HepG2 (cell line): ENCODE results near the gene CPXM1. TPM values are rescaled to one million over a fixed set of nuclear protein-coding genes. Genes with fewer than 3 reads are reported as not detected.
A peak's percentile ranks its signal among the peaks of the same experiment; 100 is the strongest.

ENCODE experiments used
- FOXA3 ChIP-seq: IDR thresholded peaks from 2 replicates; pipeline ENCODE4 v1.6.1; 2016; ENCODE audit warnings: missing genetic modification reagents, missing compliant biosample characterization
- GATAD2A ChIP-seq: IDR thresholded peaks from 2 replicates; pipeline ENCODE4 v1.6.1; 2016
- MAFK ChIP-seq, 2 experiments: IDR thresholded peaks in 1 of 2; conservative IDR thresholded peaks in 1 of 2; 2 replicates each; pipeline ENCODE4 v1.6.1; 2011; ENCODE audit warnings: improper control_type of control experiment in 2 of 2, low read length in 2 of 2
- ZFP62 ChIP-seq: sonication (generic); formaldehyde crosslinking; IDR thresholded peaks from 2 replicates; pipeline ENCODE4 v1.4.0; 2020; ENCODE audit warnings: missing genetic modification reagents
- ZNF335 ChIP-seq: sonication (generic); formaldehyde crosslinking; IDR thresholded peaks from 2 replicates; pipeline ENCODE4 v1.4.0; 2020; ENCODE audit warnings: missing genetic modification reagents
- ZNF614 ChIP-seq: IDR thresholded peaks from 2 replicates; pipeline ENCODE4 v1.6.1; 2018; ENCODE audit warnings: missing biosample characterization, missing genetic modification reagents, inconsistent platforms, borderline replicate concordance
- ZNF83 ChIP-seq: sonication (generic); formaldehyde crosslinking; IDR thresholded peaks from 2 replicates; pipeline ENCODE4 v1.4.0; 2020; ENCODE audit warnings: missing genetic modification reagents, mild to moderate bottlenecking, borderline replicate concordance
- polyA plus RNA-seq, 8 experiments: library from polyadenylated mRNA; depleted of rRNA in 3 of 8; stranded (reverse) in 7 of 8; unstranded in 1 of 8; fragments of >200 nt; fragmentation: Illumina TruSeq in 4 of 8; extraction: Trizol in 4 of 8; gene quantifications; 2 replicates each; pipeline versions ENCODE4 v1.2.1 to v1.2.3, GENCODE V29; 2011 to 2016; ENCODE audit warnings: low read depth in 4 of 8, missing spikeins in 1 of 8, mixed read lengths in 1 of 8; ENCODE audit not compliant: insufficient read depth in 1 of 8
- total RNA-seq, 5 experiments: library from RNA; depleted of rRNA; stranded (reverse); fragments of >200 nt; fragmentation: Illumina TruSeq; extraction: Trizol; gene quantifications; 2 replicates each; pipeline ENCODE4 v1.2.3, GENCODE V29; 2016; ENCODE audit warnings: low read depth in 1 of 5
- TF ChIP-seq, protein P1 (sequence below): sonication (generic); formaldehyde crosslinking; IDR thresholded peaks from 2 replicates; pipeline ENCODE4 v1.4.0; 2020; ENCODE audit warnings: low read depth, missing genetic modification reagents
- TF ChIP-seq, protein P2 (sequence below): IDR thresholded peaks from 2 replicates; pipeline ENCODE4 v1.6.1; 2016; ENCODE audit warnings: control low read depth
- TF ChIP-seq, protein P3 (sequence below): sonication (generic); formaldehyde crosslinking; IDR thresholded peaks from 2 replicates; pipeline ENCODE4 v1.4.0; 2020; ENCODE audit warnings: missing genetic modification reagents
- TF ChIP-seq, protein P4 (sequence below): sonication (generic); formaldehyde crosslinking; IDR thresholded peaks from 2 replicates; pipeline ENCODE4 v1.4.0; 2020; ENCODE audit warnings: missing genetic modification reagents
- TF ChIP-seq, protein P5 (sequence below): sonication (generic); formaldehyde crosslinking; IDR thresholded peaks from 2 replicates; pipeline ENCODE4 v1.4.0; 2020; ENCODE audit warnings: mild to moderate bottlenecking, missing genetic modification reagents
- TF ChIP-seq, protein P6 (sequence below): sonication (generic); formaldehyde crosslinking; IDR thresholded peaks from 2 replicates; pipeline ENCODE4 v1.5.0; 2020; ENCODE audit warnings: mild to moderate bottlenecking, missing genetic modification reagents

CPXM1 gene
- total and polyA plus RNA-seq, 2 of the 13 experiments (the other 11 are each of a cell fraction or from before 2014, with no cell fraction given) = 0.07 TPM; not detected in 1

DNA sequence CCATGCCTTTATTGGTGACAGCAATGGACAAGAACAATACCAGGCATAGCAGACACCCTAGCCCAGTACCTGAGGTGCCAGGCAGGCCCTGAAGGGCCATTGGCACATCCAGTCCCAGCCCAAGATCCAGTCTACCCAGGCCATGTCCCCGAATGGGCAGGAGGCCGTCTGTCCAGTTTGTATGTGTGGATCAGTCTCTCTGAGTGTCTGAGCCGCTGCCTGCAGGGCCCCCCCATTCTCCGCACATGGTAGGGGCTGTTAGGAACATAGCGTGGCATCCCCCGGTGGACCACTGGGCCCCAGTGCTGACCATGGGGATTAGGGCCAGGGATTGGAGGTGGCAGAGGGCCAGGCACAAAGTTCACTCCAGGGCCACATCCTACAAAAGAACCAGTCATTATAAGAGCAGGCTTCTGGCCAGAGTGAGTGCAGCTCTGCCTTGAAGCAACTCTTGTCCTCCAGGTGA, 34.9 kb upstream of the CPXM1 start (continued):
- TF ChIP-seq, protein P1, sequence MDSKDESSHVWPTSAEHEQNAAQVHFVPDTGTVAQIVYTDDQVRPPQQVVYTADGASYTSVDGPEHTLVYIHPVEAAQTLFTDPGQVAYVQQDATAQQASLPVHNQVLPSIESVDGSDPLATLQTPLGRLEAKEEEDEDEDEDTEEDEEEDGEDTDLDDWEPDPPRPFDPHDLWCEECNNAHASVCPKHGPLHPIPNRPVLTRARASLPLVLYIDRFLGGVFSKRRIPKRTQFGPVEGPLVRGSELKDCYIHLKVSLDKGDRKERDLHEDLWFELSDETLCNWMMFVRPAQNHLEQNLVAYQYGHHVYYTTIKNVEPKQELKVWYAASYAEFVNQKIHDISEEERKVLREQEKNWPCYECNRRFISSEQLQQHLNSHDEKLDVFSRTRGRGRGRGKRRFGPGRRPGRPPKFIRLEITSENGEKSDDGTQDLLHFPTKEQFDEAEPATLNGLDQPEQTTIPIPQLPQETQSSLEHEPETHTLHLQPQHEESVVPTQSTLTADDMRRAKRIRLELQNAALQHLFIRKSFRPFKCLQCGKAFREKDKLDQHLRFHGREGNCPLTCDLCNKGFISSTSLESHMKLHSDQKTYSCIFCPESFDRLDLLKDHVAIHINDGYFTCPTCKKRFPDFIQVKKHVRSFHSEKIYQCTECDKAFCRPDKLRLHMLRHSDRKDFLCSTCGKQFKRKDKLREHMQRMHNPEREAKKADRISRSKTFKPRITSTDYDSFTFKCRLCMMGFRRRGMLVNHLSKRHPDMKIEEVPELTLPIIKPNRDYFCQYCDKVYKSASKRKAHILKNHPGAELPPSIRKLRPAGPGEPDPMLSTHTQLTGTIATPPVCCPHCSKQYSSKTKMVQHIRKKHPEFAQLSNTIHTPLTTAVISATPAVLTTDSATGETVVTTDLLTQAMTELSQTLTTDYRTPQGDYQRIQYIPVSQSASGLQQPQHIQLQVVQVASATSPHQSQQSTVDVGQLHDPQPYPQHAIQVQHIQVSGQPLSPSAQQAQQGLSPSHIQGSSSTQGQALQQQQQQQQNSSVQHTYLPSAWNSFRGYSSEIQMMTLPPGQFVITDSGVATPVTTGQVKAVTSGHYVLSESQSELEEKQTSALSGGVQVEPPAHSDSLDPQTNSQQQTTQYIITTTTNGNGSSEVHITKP (CRISPR knock-in tag) = 0 out of 2 replicates have a peak, but pooled peaks have one; percentile 45
- TF ChIP-seq ZFP62 (no peak), ZNF614 (no peak), FOXA3 (no peak), GATAD2A (peak; percentile 37; the same call in 1 of the 2 replicates), MAFK (conservative IDR thresholded peaks at IDR 0.05 in 1 of 2, IDR thresholded peaks at IDR 0.05 in 1 of 2; ENCODE audit: low read length in 2 of 2) (no peak), ZNF83 (CRISPR knock-in tag) (no peak), ZNF335 (CRISPR knock-in tag) (no peak)
- TF ChIP-seq, protein P2, sequence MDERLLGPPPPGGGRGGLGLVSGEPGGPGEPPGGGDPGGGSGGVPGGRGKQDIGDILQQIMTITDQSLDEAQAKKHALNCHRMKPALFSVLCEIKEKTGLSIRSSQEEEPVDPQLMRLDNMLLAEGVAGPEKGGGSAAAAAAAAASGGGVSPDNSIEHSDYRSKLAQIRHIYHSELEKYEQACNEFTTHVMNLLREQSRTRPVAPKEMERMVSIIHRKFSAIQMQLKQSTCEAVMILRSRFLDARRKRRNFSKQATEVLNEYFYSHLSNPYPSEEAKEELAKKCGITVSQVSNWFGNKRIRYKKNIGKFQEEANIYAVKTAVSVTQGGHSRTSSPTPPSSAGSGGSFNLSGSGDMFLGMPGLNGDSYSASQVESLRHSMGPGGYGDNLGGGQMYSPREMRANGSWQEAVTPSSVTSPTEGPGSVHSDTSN (CRISPR knock-in tag) = no peak
- TF ChIP-seq, protein P3, sequence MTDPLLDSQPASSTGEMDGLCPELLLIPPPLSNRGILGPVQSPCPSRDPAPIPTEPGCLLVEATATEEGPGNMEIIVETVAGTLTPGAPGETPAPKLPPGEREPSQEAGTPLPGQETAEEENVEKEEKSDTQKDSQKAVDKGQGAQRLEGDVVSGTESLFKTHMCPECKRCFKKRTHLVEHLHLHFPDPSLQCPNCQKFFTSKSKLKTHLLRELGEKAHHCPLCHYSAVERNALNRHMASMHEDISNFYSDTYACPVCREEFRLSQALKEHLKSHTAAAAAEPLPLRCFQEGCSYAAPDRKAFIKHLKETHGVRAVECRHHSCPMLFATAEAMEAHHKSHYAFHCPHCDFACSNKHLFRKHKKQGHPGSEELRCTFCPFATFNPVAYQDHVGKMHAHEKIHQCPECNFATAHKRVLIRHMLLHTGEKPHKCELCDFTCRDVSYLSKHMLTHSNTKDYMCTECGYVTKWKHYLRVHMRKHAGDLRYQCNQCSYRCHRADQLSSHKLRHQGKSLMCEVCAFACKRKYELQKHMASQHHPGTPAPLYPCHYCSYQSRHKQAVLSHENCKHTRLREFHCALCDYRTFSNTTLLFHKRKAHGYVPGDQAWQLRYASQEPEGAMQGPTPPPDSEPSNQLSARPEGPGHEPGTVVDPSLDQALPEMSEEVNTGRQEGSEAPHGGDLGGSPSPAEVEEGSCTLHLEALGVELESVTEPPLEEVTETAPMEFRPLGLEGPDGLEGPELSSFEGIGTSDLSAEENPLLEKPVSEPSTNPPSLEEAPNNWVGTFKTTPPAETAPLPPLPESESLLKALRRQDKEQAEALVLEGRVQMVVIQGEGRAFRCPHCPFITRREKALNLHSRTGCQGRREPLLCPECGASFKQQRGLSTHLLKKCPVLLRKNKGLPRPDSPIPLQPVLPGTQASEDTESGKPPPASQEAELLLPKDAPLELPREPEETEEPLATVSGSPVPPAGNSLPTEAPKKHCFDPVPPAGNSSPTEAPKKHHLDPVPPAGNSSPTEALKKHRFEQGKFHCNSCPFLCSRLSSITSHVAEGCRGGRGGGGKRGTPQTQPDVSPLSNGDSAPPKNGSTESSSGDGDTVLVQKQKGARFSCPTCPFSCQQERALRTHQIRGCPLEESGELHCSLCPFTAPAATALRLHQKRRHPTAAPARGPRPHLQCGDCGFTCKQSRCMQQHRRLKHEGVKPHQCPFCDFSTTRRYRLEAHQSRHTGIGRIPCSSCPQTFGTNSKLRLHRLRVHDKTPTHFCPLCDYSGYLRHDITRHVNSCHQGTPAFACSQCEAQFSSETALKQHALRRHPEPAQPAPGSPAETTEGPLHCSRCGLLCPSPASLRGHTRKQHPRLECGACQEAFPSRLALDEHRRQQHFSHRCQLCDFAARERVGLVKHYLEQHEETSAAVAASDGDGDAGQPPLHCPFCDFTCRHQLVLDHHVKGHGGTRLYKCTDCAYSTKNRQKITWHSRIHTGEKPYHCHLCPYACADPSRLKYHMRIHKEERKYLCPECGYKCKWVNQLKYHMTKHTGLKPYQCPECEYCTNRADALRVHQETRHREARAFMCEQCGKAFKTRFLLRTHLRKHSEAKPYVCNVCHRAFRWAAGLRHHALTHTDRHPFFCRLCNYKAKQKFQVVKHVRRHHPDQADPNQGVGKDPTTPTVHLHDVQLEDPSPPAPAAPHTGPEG (CRISPR knock-in tag) = no peak
- TF ChIP-seq, protein P4, sequence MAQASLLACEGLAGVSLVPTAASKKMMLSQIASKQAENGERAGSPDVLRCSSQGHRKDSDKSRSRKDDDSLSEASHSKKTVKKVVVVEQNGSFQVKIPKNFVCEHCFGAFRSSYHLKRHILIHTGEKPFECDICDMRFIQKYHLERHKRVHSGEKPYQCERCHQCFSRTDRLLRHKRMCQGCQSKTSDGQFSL = peak; percentile 87
- TF ChIP-seq, protein P5, sequence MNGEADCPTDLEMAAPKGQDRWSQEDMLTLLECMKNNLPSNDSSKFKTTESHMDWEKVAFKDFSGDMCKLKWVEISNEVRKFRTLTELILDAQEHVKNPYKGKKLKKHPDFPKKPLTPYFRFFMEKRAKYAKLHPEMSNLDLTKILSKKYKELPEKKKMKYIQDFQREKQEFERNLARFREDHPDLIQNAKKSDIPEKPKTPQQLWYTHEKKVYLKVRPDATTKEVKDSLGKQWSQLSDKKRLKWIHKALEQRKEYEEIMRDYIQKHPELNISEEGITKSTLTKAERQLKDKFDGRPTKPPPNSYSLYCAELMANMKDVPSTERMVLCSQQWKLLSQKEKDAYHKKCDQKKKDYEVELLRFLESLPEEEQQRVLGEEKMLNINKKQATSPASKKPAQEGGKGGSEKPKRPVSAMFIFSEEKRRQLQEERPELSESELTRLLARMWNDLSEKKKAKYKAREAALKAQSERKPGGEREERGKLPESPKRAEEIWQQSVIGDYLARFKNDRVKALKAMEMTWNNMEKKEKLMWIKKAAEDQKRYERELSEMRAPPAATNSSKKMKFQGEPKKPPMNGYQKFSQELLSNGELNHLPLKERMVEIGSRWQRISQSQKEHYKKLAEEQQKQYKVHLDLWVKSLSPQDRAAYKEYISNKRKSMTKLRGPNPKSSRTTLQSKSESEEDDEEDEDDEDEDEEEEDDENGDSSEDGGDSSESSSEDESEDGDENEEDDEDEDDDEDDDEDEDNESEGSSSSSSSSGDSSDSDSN = no peak
- TF ChIP-seq, protein P6, sequence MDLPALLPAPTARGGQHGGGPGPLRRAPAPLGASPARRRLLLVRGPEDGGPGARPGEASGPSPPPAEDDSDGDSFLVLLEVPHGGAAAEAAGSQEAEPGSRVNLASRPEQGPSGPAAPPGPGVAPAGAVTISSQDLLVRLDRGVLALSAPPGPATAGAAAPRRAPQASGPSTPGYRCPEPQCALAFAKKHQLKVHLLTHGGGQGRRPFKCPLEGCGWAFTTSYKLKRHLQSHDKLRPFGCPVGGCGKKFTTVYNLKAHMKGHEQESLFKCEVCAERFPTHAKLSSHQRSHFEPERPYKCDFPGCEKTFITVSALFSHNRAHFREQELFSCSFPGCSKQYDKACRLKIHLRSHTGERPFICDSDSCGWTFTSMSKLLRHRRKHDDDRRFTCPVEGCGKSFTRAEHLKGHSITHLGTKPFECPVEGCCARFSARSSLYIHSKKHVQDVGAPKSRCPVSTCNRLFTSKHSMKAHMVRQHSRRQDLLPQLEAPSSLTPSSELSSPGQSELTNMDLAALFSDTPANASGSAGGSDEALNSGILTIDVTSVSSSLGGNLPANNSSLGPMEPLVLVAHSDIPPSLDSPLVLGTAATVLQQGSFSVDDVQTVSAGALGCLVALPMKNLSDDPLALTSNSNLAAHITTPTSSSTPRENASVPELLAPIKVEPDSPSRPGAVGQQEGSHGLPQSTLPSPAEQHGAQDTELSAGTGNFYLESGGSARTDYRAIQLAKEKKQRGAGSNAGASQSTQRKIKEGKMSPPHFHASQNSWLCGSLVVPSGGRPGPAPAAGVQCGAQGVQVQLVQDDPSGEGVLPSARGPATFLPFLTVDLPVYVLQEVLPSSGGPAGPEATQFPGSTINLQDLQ (CRISPR knock-in tag) = no peak
